Kidney (tissue), 14 donors: ENCODE measurements around the gene GABRB2. TPM values are rescaled to one million over a fixed set of nuclear protein-coding genes. Genes with fewer than 3 reads are reported as not detected.

Experiments used
- DNase-seq, 5 donors: peaks; one replicate each; pipeline ENCODE4 v3.0.0-alpha.2; 2013 to 2020
- FAIRE-seq: peaks from 2 replicates; lab custom pipeline; 2012; peaks lifted over from hg19 to GRCh38; lab: Jason Lieb, UNC
- H3K27ac ChIP-seq, 2 donors: one replicate each; pipeline ENCODE4 v1.7.0; 2013; ENCODE audit warnings: low read depth in 2 of 2, low read length in 2 of 2, inconsistent platforms in 1 of 2
- H3K27me3 ChIP-seq: one replicate; pipeline ENCODE4 v1.7.1; 2013; ENCODE audit warnings: low read length, inconsistent platforms; ENCODE audit not compliant: control insufficient read depth, insufficient read depth
- H3K36me3 ChIP-seq, 3 donors: one replicate each; pipeline versions ENCODE4 v1.7.0 to v1.7.1; 2013; ENCODE audit warnings: low read length in 3 of 3, control low read depth in 1 of 3, inconsistent platforms in 1 of 3; ENCODE audit not compliant: insufficient read depth in 3 of 3, control insufficient read depth in 2 of 3
- H3K4me1 ChIP-seq, 3 donors: one replicate each; pipeline versions ENCODE4 v1.7.0 to v1.7.1; 2013; ENCODE audit warnings: low read length in 3 of 3, inconsistent platforms in 1 of 3, low read depth in 1 of 3; ENCODE audit not compliant: control insufficient read depth in 2 of 3, insufficient read depth in 2 of 3
- H3K4me3 ChIP-seq, 3 donors: one replicate each; pipeline versions ENCODE4 v1.7.0 to v1.8.1; 2013; ENCODE audit warnings: low read length in 3 of 3, control low read depth in 1 of 3, inconsistent platforms in 1 of 3
- H3K9ac ChIP-seq, 3 donors: one replicate each; pipeline versions ENCODE4 v1.7.0 to v1.7.1; 2013; ENCODE audit warnings: low read length in 3 of 3, control low read depth in 1 of 3, inconsistent platforms in 1 of 3
- H3K9me3 ChIP-seq, 3 donors: one replicate each; pipeline versions ENCODE4 v1.7.0 to v1.7.1; 2013; ENCODE audit warnings: low read length in 3 of 3, control low read depth in 1 of 3, inconsistent platforms in 1 of 3; ENCODE audit not compliant: control insufficient read depth in 2 of 3, insufficient read depth in 1 of 3
- CTCF ChIP-seq: IDR thresholded peaks from 3 replicates; pipeline ENCODE4 v1.5.1; 2012; ENCODE audit warnings: mild to moderate bottlenecking, moderate library complexity, borderline replicate concordance; ENCODE audit not compliant: insufficient read depth; ENCODE audit errors: extremely low read depth
- intact Hi-C: fragments of 100-400 bp; cut with DNase I; formaldehyde crosslinking; loops from one replicate; pipeline ENCODE4 v1.11.1; 2022
- polyA plus RNA-seq: library from polyadenylated mRNA; stranded (reverse); fragments of 350-450 nt; fragmentation: Illumina TruSeq; extraction: RNeasy Lipid Tissue Mini Kit (QIAGEN cat#74804); gene quantifications from one replicate; pipeline ENCODE4 v1.2.3, GENCODE V29; 2014; ENCODE audit warnings: low read depth, low replicate concordance; ENCODE audit not compliant: insufficient read depth
- total RNA-seq: library from RNA; stranded (reverse); fragmentation: NEBNext Ultra II Directional; extraction: Animal tissue kit (Norgen Biotek cat#: 25700); gene quantifications from one replicate; pipeline ENCODE4 v1.2.1, GENCODE V29; 2021
- donor health status: control.
- donor health status: control.
- donor health status: control.
- donor health status: control.
- donor health status: control.
- donor health status: DM: yes; HTN: yes; CAD: no.
- donor health status: Normal renal cell carcinoma (clear cell type).

GABRB2 gene
- total and polyA plus RNA-seq, 2 donors from 2014 or later, result 0.90 to 4.4 TPM

GRCh38 chr5:161373345-161373707, 173.2 kb downstream of the GABRB2 start:
- Histone ChIP-seq H3K27ac (no peak overlapping the region), H3K9ac (no peak overlapping the region), H3K4me1 (no peaks in the 10 kb centered on the region), H3K27me3 (no peaks in the 10 kb centered on the region), H3K36me3 (no peaks in the 10 kb centered on the region), H3K4me3 (no peak overlapping the region), H3K9me3 (no peaks in the 10 kb centered on the region)
- DNase-seq (no peak), FAIRE-seq (no peak)
- intact Hi-C loops, result no loop called here
- TF ChIP-seq CTCF, result no peak

GRCh38 chr5:161372682-161373344, 173.7 kb downstream of the GABRB2 start:
- no peak overlapping the region for H3K4me3 ChIP-seq
- FAIRE-seq (no peak), DNase-seq (peak in 1 of 5 donors; percentile 9)
- H3K36me3 ChIP-seq, result no peaks in the 10 kb centered on the region
- H3K9me3 ChIP-seq, result no peaks in the 10 kb centered on the region
- intact Hi-C loops, result no loop called here
- no peak overlapping the region for H3K27ac ChIP-seq
- no peak overlapping the region for H3K9ac ChIP-seq
- no peak for TF ChIP-seq CTCF
- no peaks in the 10 kb centered on the region for H3K4me1 ChIP-seq
- no peaks in the 10 kb centered on the region for H3K27me3 ChIP-seq

GRCh38 chr5:161369022-161369421, 177.5 kb downstream of the GABRB2 start:
- H3K4me3 ChIP-seq, result no peak overlapping the region
- no peaks in the 10 kb centered on the region for H3K4me1 ChIP-seq
- no peaks in the 10 kb centered on the region for H3K9me3 ChIP-seq
- H3K36me3 ChIP-seq, result no peaks in the 10 kb centered on the region
- intact Hi-C loops, result no loop called here
- no peak overlapping the region for H3K27ac ChIP-seq
- no peak for TF ChIP-seq CTCF
- no peaks in the 10 kb centered on the region for H3K27me3 ChIP-seq
- FAIRE-seq, result no peak
- H3K9ac ChIP-seq, result no peak overlapping the region
- no peak for DNase-seq

- no peaks in the 10 kb centered on the region for H3K36me3 ChIP-seq
- H3K27ac ChIP-seq, result no peak overlapping the region
- no peaks in the 10 kb centered on the region for H3K27me3 ChIP-seq
These were observed 188.1 kb downstream of the GABRB2 start for GRCh38 chr5:161358446-161358845.

More at GRCh38 chr5:161358446-161358845, 188.1 kb downstream of the GABRB2 start:
- intact Hi-C loops, result no loop called here
- H3K4me3 ChIP-seq, result no peak overlapping the region
- no peaks in the 10 kb centered on the region for H3K4me1 ChIP-seq
- FAIRE-seq, result no peak
- no peaks in the 10 kb centered on the region for H3K9me3 ChIP-seq
- H3K9ac ChIP-seq, result no peak overlapping the region
- TF ChIP-seq CTCF, result no peak
- DNase-seq, result no peak
